Colonic mucosa (tissue), 4 donors: ENCODE data around the gene MACROD1. TPM values are rescaled to one million over a fixed set of nuclear protein-coding genes. Genes with fewer than 3 reads are reported as not detected.

ENCODE experiments used
- DNase-seq: peaks from one replicate; pipeline ENCODE4 v3.0.0-alpha.2; 2020
- H3K27ac ChIP-seq: fragments of 200-600 bp; one replicate; pipeline ENCODE4 v1.8.0; 2021
- H3K27me3 ChIP-seq: fragments of 200-600 bp; one replicate; pipeline ENCODE4 v1.8.0; 2021
- H3K36me3 ChIP-seq: fragments of 200-600 bp; one replicate; pipeline ENCODE4 v1.8.0; 2021
- H3K4me1 ChIP-seq: fragments of 200-600 bp; one replicate; pipeline ENCODE4 v1.8.0; 2021; ENCODE audit warnings: mild to moderate bottlenecking
- H3K4me3 ChIP-seq: fragments of 200-600 bp; one replicate; pipeline ENCODE4 v1.8.0; 2021
- H3K9ac ChIP-seq, 2 donors: one replicate each; pipeline ENCODE4 v1.7.0; 2013; ENCODE audit warnings: control low read depth in 2 of 2, low read depth in 2 of 2, low read length in 2 of 2
- H3K9me3 ChIP-seq: fragments of 200-600 bp; one replicate; pipeline ENCODE4 v1.8.0; 2021
- CTCF ChIP-seq: fragments of 200-600 bp; IDR thresholded peaks from one replicate; pipeline ENCODE4 v1.8.0; 2022; ENCODE audit warnings: antibody characterized with exemption, mild to moderate bottlenecking
- intact Hi-C: fragments of 100-400 bp; cut with DNase I; formaldehyde crosslinking; loops from one replicate; pipeline ENCODE4 v1.14.1; 2022
- total RNA-seq, 2 donors: library from RNA; stranded (reverse); fragmentation: NEBNext Ultra II Directional in 1 of 2; extraction: Animal tissue kit (Norgen Biotek cat#: 25700) in 1 of 2; gene quantifications; one replicate each; pipeline ENCODE4 v1.2.1, GENCODE V29; 2021
- donor health status: healthy.
- donor health status: DM: no; HTN: no; CAD: no.
- donor health status: DM: no; HTN: no; CAD: no.

MACROD1 gene
- total RNA-seq, 2 donors from 2014 or later: 18.6 to 22.9 TPM

GRCh38 chr11:64021757-64022093 is 144.2 kb downstream of the MACROD1 start:
- H3K4me1 ChIP-seq: no peaks in the 10 kb centered on the region
- intact Hi-C loops: no loop called here
- no peak for DNase-seq
- no peak overlapping the region for H3K9ac ChIP-seq
- no peak overlapping the region for H3K27ac ChIP-seq
- no peak for TF ChIP-seq CTCF
- H3K27me3 ChIP-seq: no peaks in the 10 kb centered on the region
- H3K36me3 ChIP-seq: no peaks in the 10 kb centered on the region
- H3K9me3 ChIP-seq: no peaks in the 10 kb centered on the region
- H3K4me3 ChIP-seq: no peak overlapping the region

GRCh38 chr11:64020976-64021756 is 144.7 kb downstream of the MACROD1 start:
- no peaks in the 10 kb centered on the region for H3K27me3 ChIP-seq
- H3K27ac ChIP-seq: no peak overlapping the region
- H3K4me1 ChIP-seq: no peaks in the 10 kb centered on the region
- H3K4me3 ChIP-seq: no peak overlapping the region
- intact Hi-C loops: no loop called here
- H3K9ac ChIP-seq: no peak overlapping the region
- DNase-seq: no peak
- no peaks in the 10 kb centered on the region for H3K36me3 ChIP-seq
- H3K9me3 ChIP-seq: no peaks in the 10 kb centered on the region
- TF ChIP-seq CTCF: no peak

- Histone ChIP-seq H3K9ac (no peak overlapping the region), H3K9me3 (no peaks in the 10 kb centered on the region), H3K36me3 (no peaks in the 10 kb centered on the region), H3K4me1 (no peaks in the 10 kb centered on the region), H3K27me3 (no peaks in the 10 kb centered on the region), H3K27ac (no peak overlapping the region), H3K4me3 (no peak overlapping the region)
- intact Hi-C loops: no loop called here
- DNase-seq: no peak
- TF ChIP-seq CTCF: no peak
These were observed 146.5 kb downstream of the MACROD1 start for GRCh38 chr11:64019106-64020037.

GRCh38 chr11:64018310-64018709 is 147.6 kb downstream of the MACROD1 start:
- Histone ChIP-seq H3K4me1 (no peaks in the 10 kb centered on the region), H3K4me3 (no peak overlapping the region), H3K36me3 (no peaks in the 10 kb centered on the region), H3K27me3 (no peaks in the 10 kb centered on the region), H3K9ac (no peak overlapping the region), H3K27ac (no peak overlapping the region), H3K9me3 (no peaks in the 10 kb centered on the region)
- TF ChIP-seq CTCF: no peak
- intact Hi-C loops: no loop called here
- DNase-seq: no peak

- intact Hi-C loops: no loop called here
- Histone ChIP-seq H3K27ac (no peak overlapping the region), H3K4me3 (no peak overlapping the region), H3K27me3 (no peaks in the 10 kb centered on the region), H3K4me1 (no peaks in the 10 kb centered on the region), H3K9me3 (no peaks in the 10 kb centered on the region), H3K36me3 (no peaks in the 10 kb centered on the region), H3K9ac (no peak overlapping the region)
- no peak for DNase-seq
- no peak for TF ChIP-seq CTCF
These were observed 148.0 kb downstream of the MACROD1 start for GRCh38 chr11:64017945-64018224.
